Trophoblast cell (in vitro differentiated cells and primary cell): ENCODE measurements around the gene MORN5.

ENCODE experiments used
- DNase-seq, 2 donors: peaks; one replicate each; pipeline ENCODE4 v3.0.0-alpha.2; 2016
- H2AFZ ChIP-seq: 2 replicates; pipeline ENCODE4 v1.6.1; 2013; ENCODE audit warnings: low read length, moderate library complexity, mild to moderate bottlenecking; ENCODE audit not compliant: insufficient read depth, poor library complexity
- H2AK5ac ChIP-seq: 2 replicates; pipeline ENCODE4 v1.6.1; 2013; ENCODE audit warnings: mild to moderate bottlenecking, low read length
- H2BK120ac ChIP-seq: 2 replicates; pipeline ENCODE4 v1.6.1; 2013; ENCODE audit warnings: low read length, mild to moderate bottlenecking, moderate library complexity; ENCODE audit not compliant: insufficient read depth, poor library complexity
- H2BK12ac ChIP-seq: 2 replicates; pipeline ENCODE4 v1.6.1; 2013; ENCODE audit warnings: mild to moderate bottlenecking, low read length, moderate library complexity
- H2BK5ac ChIP-seq: 2 replicates; pipeline ENCODE4 v1.6.1; 2013; ENCODE audit warnings: low read length, low read depth, moderate library complexity, mild to moderate bottlenecking; ENCODE audit not compliant: poor library complexity
- H3K14ac ChIP-seq: 2 replicates; pipeline ENCODE4 v1.6.1; 2013; ENCODE audit warnings: mild to moderate bottlenecking, low read length
- H3K18ac ChIP-seq: 2 replicates; pipeline ENCODE4 v1.6.1; 2013; ENCODE audit warnings: mild to moderate bottlenecking, low read length
- H3K23ac ChIP-seq: 2 replicates; pipeline ENCODE4 v1.6.1; 2013; ENCODE audit warnings: low read length
- H3K27ac ChIP-seq: 2 replicates; pipeline ENCODE4 v1.5.1; 2013; ENCODE audit warnings: low read depth, mild to moderate bottlenecking, inconsistent platforms, low read length, moderate library complexity
- H3K27me3 ChIP-seq: 2 replicates; pipeline ENCODE4 v1.6.1; 2013; ENCODE audit warnings: inconsistent platforms, mild to moderate bottlenecking, low read length, moderate library complexity; ENCODE audit not compliant: insufficient read depth
- H3K36me3 ChIP-seq, 2 experiments: 1 replicate in 1 of 2; 2 replicates in 1 of 2; pipeline ENCODE4 v1.6.1; 2013; ENCODE audit warnings: low read length in 2 of 2, mild to moderate bottlenecking in 2 of 2, moderate library complexity in 1 of 2; ENCODE audit not compliant: insufficient read depth in 2 of 2, control insufficient read depth in 1 of 2
- H3K4ac ChIP-seq: 2 replicates; pipeline ENCODE4 v1.6.1; 2013; ENCODE audit warnings: low read depth, mild to moderate bottlenecking, low read length, moderate library complexity
- H3K4me1 ChIP-seq, 2 experiments: 1 replicate in 1 of 2; 2 replicates in 1 of 2; pipeline ENCODE4 v1.6.1; 2013; ENCODE audit warnings: low read length in 2 of 2, mild to moderate bottlenecking in 2 of 2, moderate library complexity in 1 of 2; ENCODE audit not compliant: insufficient read depth in 2 of 2, control insufficient read depth in 1 of 2
- H3K4me2 ChIP-seq: 2 replicates; pipeline ENCODE4 v1.6.1; 2013; ENCODE audit warnings: inconsistent platforms, mild to moderate bottlenecking, low read length, moderate library complexity
- H3K4me3 ChIP-seq: 2 replicates; pipeline ENCODE4 v1.5.1; 2013; ENCODE audit warnings: mild to moderate bottlenecking, low read depth, low read length, inconsistent platforms
- H3K79me1 ChIP-seq: one replicate; pipeline ENCODE4 v1.6.1; 2013; ENCODE audit warnings: low read length
- H3K79me2 ChIP-seq: 2 replicates; pipeline ENCODE4 v1.6.1; 2013; ENCODE audit warnings: low read length, mild to moderate bottlenecking; ENCODE audit not compliant: control insufficient read depth, insufficient read depth, poor library complexity
- H3K9ac ChIP-seq: 2 replicates; pipeline ENCODE4 v1.6.1; 2013; ENCODE audit warnings: mild to moderate bottlenecking, low read length
- H3K9me3 ChIP-seq: 2 replicates; pipeline ENCODE4 v1.6.1; 2013; ENCODE audit warnings: low read depth, mild to moderate bottlenecking, control low read depth, inconsistent platforms, low read length; ENCODE audit not compliant: insufficient read depth
- H4K12ac ChIP-seq: 2 replicates; pipeline ENCODE4 v1.6.1; 2013; ENCODE audit warnings: low read depth, mild to moderate bottlenecking, low read length, moderate library complexity
- H4K8ac ChIP-seq: 2 replicates; pipeline ENCODE4 v1.6.1; 2013; ENCODE audit warnings: low read depth, mild to moderate bottlenecking, low read length, moderate library complexity
- H4K91ac ChIP-seq: one replicate; pipeline ENCODE4 v1.6.1; 2013; ENCODE audit warnings: low read depth, mild to moderate bottlenecking, low read length, moderate library complexity
- WGBS: extraction: QIAGEN DNeasy Blood & Tissue Kit; methylation state at CpG from one replicate; pipeline ENCODE4 v1.1.7; 2013; ENCODE audit warnings: missing lambda C conversion rate; ENCODE audit not compliant: insufficient read length, insufficient coverage; ENCODE audit errors: extremely low coverage; 5-methylcytosine and 5-hydroxymethylcytosine counted together

MORN5 gene

GRCh38 chr9:122122903-122123632 lies 36.6 kb upstream of the MORN5 start:
- Histone ChIP-seq H3K4ac (no peak overlapping the region), H3K79me1 (no peaks in the 10 kb centered on the region), H2AK5ac (no peak overlapping the region), H3K79me2 (no peaks in the 10 kb centered on the region), H3K23ac (no peak overlapping the region), H3K14ac (no peak overlapping the region), H3K4me3 (no peak overlapping the region), H2AFZ (no peak overlapping the region), H2BK120ac (no peak overlapping the region), H3K18ac (no peak overlapping the region), H3K36me3 (no peaks in the 10 kb centered on the region), H3K4me2 (no peak overlapping the region), H3K27ac (no peak overlapping the region), H3K27me3 (peaks cover 2% of the 10 kb centered on the region), H4K91ac (no peak overlapping the region), H2BK5ac (no peak overlapping the region), H4K12ac (no peak overlapping the region), H3K9ac (no peak overlapping the region), H2BK12ac (no peak overlapping the region), H3K9me3 (no peaks in the 10 kb centered on the region), H4K8ac (no peak overlapping the region), H3K4me1 (peaks cover 17 to 27% of the 10 kb centered on the region in 2 experiments)
- DNase-seq, result peak; percentile 75 to 88
- WGBS, result no CpG with 5 or more reads among the region's 13 CpGs

GRCh38 chr9:122124048-122124447 lies 35.7 kb upstream of the MORN5 start:
- WGBS, result no CpG with 5 or more reads among the region's 1 CpG
- H3K27ac ChIP-seq, result no peak overlapping the region
- H2BK12ac ChIP-seq, result no peak overlapping the region
- H3K9me3 ChIP-seq, result no peaks in the 10 kb centered on the region
- no peaks in the 10 kb centered on the region for H3K79me2 ChIP-seq
- H3K23ac ChIP-seq, result no peak overlapping the region
- no peak for DNase-seq
- H3K9ac ChIP-seq, result no peak overlapping the region
- peaks cover 17 to 27% of the 10 kb centered on the region in 2 experiments for H3K4me1 ChIP-seq
- H3K18ac ChIP-seq, result no peak overlapping the region
- H2BK120ac ChIP-seq, result no peak overlapping the region
- H4K91ac ChIP-seq, result no peak overlapping the region
- H3K36me3 ChIP-seq, result no peaks in the 10 kb centered on the region
- no peak overlapping the region for H3K4me2 ChIP-seq
- H3K79me1 ChIP-seq, result no peaks in the 10 kb centered on the region
- H2AFZ ChIP-seq, result no peak overlapping the region
- H4K12ac ChIP-seq, result no peak overlapping the region
- H3K4ac ChIP-seq, result no peak overlapping the region
- no peak overlapping the region for H4K8ac ChIP-seq
- H3K4me3 ChIP-seq, result no peak overlapping the region
- H3K27me3 ChIP-seq, result peaks cover 2% of the 10 kb centered on the region
- no peak overlapping the region for H2AK5ac ChIP-seq
- no peak overlapping the region for H2BK5ac ChIP-seq
- H3K14ac ChIP-seq, result no peak overlapping the region

- Histone ChIP-seq H3K18ac (no peak overlapping the region), H3K14ac (no peak overlapping the region), H3K4me1 (peaks cover 17 to 27% of the 10 kb centered on the region in 2 experiments), H2AFZ (no peak overlapping the region), H4K91ac (no peak overlapping the region), H2BK120ac (no peak overlapping the region), H3K27me3 (peaks cover 2% of the 10 kb centered on the region), H3K4me3 (no peak overlapping the region), H4K12ac (no peak overlapping the region), H3K4ac (no peak overlapping the region), H3K9me3 (no peaks in the 10 kb centered on the region), H2BK12ac (no peak overlapping the region), H3K79me2 (no peaks in the 10 kb centered on the region), H3K36me3 (no peaks in the 10 kb centered on the region), H3K9ac (no peak overlapping the region), H3K27ac (no peak overlapping the region), H3K4me2 (no peak overlapping the region), H4K8ac (no peak overlapping the region), H3K23ac (no peak overlapping the region), H2BK5ac (no peak overlapping the region), H2AK5ac (no peak overlapping the region), H3K79me1 (no peaks in the 10 kb centered on the region)
- DNase-seq, result no peak
- no CpG with 5 or more reads among the region's 7 CpGs for WGBS
These were observed 35.2 kb upstream of the MORN5 start for GRCh38 chr9:122124528-122124927.

GRCh38 chr9:122125158-122125508 lies 34.6 kb upstream of the MORN5 start:
- peak; percentile 93 to 95 for DNase-seq
- Histone ChIP-seq H3K36me3 (no peaks in the 10 kb centered on the region), H3K4ac (no peak overlapping the region), H3K14ac (no peak overlapping the region), H2BK5ac (no peak overlapping the region), H3K79me2 (no peaks in the 10 kb centered on the region), H3K4me3 (no peak overlapping the region), H3K27ac (no peak overlapping the region), H2AK5ac (no peak overlapping the region), H4K8ac (no peak overlapping the region), H3K9ac (no peak overlapping the region), H3K4me1 (peaks cover 17 to 27% of the 10 kb centered on the region in 2 experiments), H3K27me3 (peaks cover 2% of the 10 kb centered on the region), H4K12ac (no peak overlapping the region), H4K91ac (no peak overlapping the region), H3K9me3 (peaks cover 1% of the 10 kb centered on the region), H2BK12ac (peak overlapping the region; percentile 5), H3K4me2 (peak overlapping the region; percentile 63), H2BK120ac (no peak overlapping the region), H3K79me1 (no peaks in the 10 kb centered on the region), H3K18ac (no peak overlapping the region), H3K23ac (no peak overlapping the region), H2AFZ (no peak overlapping the region)
- WGBS, result no CpG with 5 or more reads among the region's 8 CpGs
